COR-L47 (cell line): Measurements from ENCODE around the gene IKBIP.
A peak's percentile ranks its signal among the peaks of the same experiment; 100 is the strongest.
"Not testable (repeated sequence)": the region's sequence is repeated elsewhere in the genome, so short reads cannot be mapped to it uniquely, and the experiment has no call there.

Source experiments
- DNase-seq: peaks from one replicate; lab custom pipeline; 2025; lab: John Stamatoyannopoulos, UW

IKBIP gene

DNA sequence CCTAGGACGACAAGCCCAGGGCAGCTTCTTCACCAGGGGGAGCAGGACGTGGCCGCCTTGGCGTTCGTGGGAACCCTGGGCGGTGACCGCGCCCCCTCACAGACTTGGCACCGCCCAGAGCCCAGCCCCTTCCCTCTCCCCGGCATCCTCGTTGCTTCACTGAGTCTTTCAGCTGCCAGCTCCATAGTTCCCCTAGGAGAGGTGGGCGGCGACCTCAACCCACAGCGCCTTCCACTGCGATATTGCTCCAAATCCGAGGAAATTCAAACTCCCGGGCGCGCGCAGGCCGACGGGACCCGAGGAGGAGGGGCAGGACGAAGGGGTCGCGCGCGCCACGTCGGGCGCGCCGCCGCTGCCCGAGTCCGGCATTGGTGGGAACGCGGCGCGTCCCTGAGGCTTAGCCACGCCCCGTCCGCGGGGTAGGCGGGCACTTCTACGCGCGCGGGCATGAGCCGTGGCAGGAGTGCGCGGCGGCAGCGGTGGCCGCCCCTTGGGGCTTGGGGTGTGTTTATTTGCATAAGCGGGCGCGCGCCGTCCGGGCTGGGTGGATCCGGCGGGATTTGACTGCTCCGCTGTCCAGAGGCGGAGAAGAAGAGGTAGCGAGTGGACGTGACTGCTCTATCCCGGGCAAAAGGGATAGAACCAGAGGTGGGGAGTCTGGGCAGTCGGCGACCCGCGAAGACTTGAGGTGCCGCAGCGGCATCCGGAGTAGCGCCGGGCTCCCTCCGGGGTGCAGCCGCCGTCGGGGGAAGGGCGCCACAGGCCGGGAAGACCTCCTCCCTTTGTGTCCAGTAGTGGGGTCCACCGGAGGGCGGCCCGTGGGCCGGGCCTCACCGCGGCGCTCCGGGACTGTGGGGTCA, at the start of gene IKBIP, which contains the start of gene APAF1:
IKBIP (minus strand) TSS at position 77 of the 860 bp plus-strand sequence. CDS start 87 bp downstream, outside the sequence.
APAF1 (plus strand) TSS at position 579 of the 860 bp plus-strand sequence. CDS start 3,070 bp downstream, outside the sequence.
- peak; percentile 93 for DNase-seq

- DNase-seq = no peak
Measured at GRCh38 chr12:98691351-98691750, 46.8 kb upstream of the IKBIP start.

DNA sequence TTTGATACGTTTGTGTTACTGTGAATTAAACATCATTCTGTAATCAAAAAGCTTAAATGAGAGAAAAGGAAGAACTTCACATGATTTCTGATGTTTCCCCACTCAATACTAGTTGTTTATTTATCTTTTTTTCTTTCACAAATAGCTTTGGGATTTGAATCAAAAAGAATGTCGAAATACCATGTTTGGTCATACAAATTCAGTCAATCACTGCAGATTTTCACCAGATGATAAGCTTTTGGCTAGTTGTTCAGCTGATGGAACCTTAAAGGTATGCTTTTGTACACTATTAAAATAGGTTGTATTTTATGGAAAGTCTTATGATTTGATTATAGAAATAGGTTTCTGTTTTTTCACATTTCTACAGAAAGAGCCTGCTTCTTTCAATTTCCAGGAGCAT, 42.0 kb upstream of the IKBIP start:
- DNase-seq = no peak

- no peak for DNase-seq
Measured at GRCh38 chr12:98684199-98684598, 39.6 kb upstream of the IKBIP start.

GRCh38 chr12:98679611-98680005, 35.0 kb upstream of the IKBIP start:
- no peak for DNase-seq

- no peak for DNase-seq
Measured at GRCh38 chr12:98678946-98679610, 34.5 kb upstream of the IKBIP start.

DNA sequence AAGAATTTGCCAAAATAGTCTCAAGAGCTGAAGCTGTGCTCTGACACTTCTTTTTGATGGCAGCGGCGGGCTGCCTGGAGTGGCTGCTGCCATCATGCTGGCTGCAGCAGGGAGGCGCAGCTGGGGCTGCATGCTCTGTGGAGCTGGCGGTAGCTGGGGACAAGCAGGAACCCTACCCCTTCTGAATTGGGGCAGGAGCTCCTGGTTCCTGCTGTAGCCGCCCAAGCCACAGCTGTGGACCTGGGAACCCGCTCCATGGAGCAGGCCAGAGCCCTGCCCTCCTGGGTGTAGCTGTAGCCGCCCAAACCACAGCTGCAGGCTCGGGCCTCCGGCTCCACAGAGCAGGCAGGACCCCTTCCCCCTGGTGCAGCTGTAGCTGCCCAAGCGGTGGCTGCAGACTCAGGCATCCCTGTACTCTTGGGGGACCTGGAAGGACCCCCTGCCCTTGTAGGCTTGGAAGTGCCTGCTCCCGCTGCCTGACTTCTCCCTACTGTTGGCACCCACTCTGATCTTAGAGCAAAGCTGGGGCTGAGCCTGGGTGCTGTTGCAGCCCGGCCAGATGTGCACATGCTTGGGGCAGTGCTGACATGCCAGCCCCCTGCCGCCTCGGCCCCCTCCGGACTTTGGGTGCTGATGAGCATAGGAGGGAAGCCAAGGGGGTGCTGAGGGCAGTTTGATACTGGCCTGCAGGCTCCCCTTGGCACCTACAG, 33.8 kb upstream of the IKBIP start:
- DNase-seq = no peak

DNA sequence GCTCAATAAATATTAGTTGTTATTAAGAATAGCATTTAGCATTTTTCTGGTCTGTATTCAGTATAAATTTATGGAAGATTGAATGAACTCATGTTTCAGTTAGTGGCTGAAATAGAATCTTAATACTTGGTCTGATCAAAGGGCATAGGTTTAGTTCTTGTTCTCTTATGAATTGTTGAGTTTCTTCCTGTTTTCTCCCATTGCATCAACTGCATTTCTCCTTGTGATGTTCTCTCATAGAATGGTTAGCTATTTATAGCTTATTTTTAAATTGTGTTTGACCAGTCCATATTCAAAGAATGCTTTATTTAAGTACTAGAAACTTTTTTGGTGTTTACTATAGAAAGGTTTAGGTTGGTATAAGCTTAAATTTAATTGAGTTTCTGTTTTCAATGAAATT, 30.3 kb upstream of the IKBIP start:
- no peak for DNase-seq

DNA sequence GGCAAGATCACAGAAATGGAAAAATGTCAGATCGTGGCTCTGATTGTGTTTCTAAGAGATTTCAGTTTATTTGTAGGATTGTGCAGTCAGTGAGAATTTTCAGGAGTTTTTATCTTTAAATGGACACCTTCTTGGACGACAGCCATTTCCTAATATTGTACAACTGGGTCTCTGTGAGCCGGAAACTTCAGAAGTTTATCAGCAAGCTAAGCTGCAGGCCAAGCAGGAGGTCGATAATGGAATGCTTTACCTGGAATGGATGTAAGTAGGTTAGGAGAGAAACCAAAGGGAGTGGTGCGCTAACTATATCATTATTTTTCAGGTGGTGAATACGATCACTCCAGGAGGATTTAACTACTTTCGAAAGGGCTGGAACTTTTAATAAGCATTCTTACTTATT, 26.9 kb upstream of the IKBIP start:
- no peak for DNase-seq

DNA sequence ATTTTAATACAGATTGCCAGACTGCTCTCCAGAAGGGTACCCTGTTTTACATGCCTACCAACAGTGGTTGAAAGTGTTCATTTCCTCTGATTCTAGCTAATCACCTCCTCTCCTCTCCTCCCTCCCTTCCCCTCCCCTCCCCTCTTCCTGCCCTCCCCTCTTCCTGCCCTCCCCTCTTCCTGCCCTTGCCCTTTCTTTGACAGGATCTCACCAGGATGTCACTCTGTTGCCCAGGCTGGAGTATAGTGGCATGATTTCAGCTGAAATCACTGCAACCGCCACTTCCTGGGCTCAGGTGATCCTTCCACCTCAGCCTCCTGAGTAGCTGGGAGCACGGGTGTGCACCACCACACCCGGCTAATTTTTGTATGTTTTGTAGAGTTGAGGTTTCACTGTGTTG, 25.2 kb upstream of the IKBIP start:
- no peak for DNase-seq

- DNase-seq = no peak
Measured at GRCh38 chr12:98660521-98660920, 15.9 kb upstream of the IKBIP start.

DNA sequence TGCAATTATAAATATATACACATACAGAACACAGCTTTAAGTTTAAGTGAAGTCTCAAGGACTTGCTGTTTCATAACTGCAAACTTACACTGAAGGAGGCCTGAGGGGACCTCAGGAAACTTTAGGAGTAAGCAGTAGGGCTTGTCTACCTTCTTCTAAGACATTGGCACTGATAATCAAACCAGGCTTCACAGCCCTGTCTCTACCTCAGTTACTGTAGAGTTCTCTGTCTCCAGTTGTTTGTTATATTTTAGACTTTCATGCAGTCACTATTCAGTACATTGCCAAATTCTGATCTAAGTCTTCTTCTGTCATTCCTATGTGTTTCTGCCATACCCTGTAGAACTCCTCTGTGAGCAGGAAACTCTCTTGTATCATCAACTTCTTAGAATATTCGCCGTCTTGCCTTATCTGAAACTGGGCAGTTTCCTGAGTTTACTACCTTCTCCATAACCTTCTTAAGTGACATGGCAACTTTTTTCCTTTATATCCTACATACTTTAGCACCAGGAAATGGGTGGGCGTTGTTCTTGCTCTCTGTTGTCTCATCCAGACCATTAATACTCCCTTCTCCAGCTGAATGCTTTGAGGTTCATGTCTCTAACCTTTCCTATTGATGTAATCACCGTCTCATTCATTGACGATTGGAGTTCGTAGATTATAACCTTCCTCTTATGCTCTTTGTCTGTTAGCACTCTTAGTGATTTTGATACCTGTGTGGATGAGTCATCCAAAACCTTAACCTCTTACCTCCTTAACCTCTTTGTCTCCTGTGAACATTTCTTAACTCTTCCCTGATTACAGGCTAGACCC, 11.9 kb upstream of the IKBIP start:
- no peak for DNase-seq

GRCh38 chr12:98653866-98654493, 9.4 kb upstream of the IKBIP start:
- DNase-seq = peak; percentile 55

GRCh38 chr12:98651328-98651727, 6.7 kb upstream of the IKBIP start:
- DNase-seq = no peak

DNA sequence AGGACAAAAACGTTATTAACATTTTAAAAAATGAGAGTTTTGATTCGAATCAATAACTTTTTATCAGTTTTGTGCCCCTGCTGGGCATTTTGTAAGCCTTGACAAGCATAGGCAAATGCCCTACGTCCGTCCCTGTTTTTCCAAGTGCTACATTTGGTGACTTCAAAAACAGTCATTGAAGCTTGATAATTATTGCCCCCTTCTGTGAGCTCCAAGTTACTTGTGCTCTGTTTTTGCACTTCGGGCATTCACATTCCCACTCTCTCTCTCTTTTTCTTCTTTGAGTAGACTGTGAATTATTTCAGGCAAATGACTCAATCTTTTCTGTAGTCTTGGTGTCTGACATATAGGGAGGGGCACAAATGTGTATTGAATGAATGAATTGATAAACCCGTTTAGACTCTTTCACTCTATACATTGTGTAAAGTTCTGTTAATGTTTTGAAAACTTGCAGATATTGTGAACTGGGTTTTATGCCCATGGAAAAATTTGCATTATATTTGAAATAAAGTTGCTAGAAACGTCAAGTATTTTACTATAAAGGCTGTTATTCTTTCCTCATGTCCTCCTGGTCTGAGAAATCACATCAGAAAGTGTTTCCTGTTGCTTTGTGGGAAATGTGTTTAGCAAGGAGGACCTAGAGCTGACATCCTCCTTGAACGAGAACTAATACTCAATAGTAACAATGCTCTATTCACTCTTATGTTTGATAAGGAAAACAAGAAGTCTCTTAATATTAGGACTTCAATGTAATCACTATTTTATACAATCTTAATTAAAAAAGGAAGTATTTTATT, 1.9 kb upstream of the IKBIP start:
- DNase-seq = no peak

- no peak for DNase-seq
Measured at GRCh38 chr12:98645572-98646067, 1.0 kb upstream of the IKBIP start.

- peak; percentile 35 for DNase-seq
Measured at GRCh38 chr12:98644433-98644711, 216 bp downstream of the IKBIP start.

DNA sequence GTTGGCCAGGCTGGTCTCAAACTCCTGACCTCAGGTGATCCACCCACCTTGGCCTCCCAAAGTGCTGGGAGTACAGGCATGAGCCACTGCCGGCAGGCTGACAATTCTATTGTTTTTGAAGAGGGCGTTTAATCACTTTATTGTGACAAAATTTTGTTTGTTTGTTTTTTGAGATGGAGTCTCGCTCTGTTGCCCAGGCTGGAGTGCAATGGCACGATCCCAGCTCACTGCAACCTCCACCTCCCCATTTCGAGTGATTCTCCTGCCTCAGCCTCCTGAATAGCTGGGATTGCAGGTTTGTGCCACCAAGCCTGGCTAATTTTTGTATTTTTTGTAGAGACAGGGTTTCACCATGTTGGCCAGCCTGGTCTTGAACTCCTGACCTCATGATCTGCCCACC, 1.8 kb downstream of the IKBIP start:
- DNase-seq = not testable (repeated sequence)

DNA sequence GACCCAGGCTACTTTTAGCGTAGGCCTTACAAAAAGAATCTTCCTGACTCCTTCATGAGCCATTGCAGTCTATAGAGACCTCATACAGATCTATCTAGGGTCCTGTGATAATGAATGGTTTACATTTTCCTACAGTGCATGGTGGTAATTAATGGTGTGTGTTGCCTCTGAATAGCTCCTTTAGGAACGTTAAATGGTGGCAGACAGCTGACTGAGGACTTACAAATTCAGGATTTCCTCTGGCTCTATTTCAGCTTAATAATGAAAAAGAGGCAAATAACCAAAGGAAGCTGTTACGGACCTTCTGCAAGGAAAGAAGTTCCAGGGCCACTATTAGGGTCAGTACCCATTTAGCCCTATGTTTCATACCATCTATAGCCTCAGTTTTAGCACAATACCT, 5.1 kb downstream of the IKBIP start:
- no peak for DNase-seq

GRCh38 chr12:98638009-98638408, 6.6 kb downstream of the IKBIP start:
- no peak for DNase-seq

DNA sequence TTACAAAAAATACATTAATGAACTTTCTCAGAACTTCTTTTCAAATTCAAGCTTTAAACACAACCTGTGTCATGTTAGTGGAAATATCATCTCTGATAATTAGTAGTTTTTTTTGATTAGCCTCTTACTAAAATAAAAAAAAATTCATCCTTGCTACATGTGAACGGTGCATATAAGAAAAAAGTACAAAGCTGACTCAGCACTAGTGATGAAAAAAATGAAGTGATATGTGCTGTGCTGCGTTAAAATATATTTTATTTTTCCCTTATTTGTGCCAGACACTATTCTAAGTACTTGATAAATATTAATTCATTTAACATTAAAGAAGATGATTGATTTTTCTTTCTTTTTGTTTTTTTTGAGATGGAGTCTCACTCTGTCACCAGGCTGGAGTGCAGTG, 7.5 kb downstream of the IKBIP start:
- DNase-seq = no peak
